ENCODE measurements around the gene DMBT1.

GRCh38 chr10:122659126-122659525 is 98.6 kb downstream of the DMBT1 start:
- no peak for TF ChIP-seq CTCF (IDR thresholded peaks at IDR 0.05)
- TF ChIP-seq POLR2A (IDR thresholded peaks at IDR 0.05): no peak

Measured in right lobe of liver (tissue), 4 donors.